IMR-90 (cell line): ENCODE measurements around the gene PODXL2. TPM values are rescaled to one million over a fixed set of nuclear protein-coding genes. Genes with fewer than 3 reads are reported as not detected.

Experiments used
- ATAC-seq: fragments of 200-7000 bp; cut with Tn5 transposase; 2 replicates; pipeline ENCODE4 v1.9.1; 2020; ENCODE audit warnings: low read depth, mild to moderate bottlenecking, moderate library complexity
- BruUV-seq: library from RNA; stranded (reverse); fragments of 400-500 nt; replicated peaks from 2 replicates; lab custom pipeline; 2021; lab: Mats Ljungman, UMichigan
- CTCF ChIA-PET: fragments of 300-600 bp; formaldehyde crosslinking; extraction: SDS; loops from one replicate; lab custom pipeline; 2021; ENCODE audit warnings: antibody characterized with exemption; lab: Yijun Ruan, JAX
- POLR2A ChIA-PET: fragments of 300-600 bp; sonication (Branson Sonifier 250); formaldehyde crosslinking; loops from one replicate; lab custom pipeline; 2022; ENCODE audit warnings: antibody characterized with exemption; ENCODE audit not compliant: unreplicated experiment; lab: Charles Lee
- DNase-seq: peaks from one replicate; pipeline ENCODE4 v3.0.0; 2013
- H2AFZ ChIP-seq: replicated peaks from 2 replicates; pipeline ENCODE3; 2013; ENCODE audit warnings: low read length, mild to moderate bottlenecking; ENCODE audit not compliant: poor library complexity
- H2AK5ac ChIP-seq: 2 replicates; pipeline ENCODE4 v1.6.1; 2013; ENCODE audit warnings: low read depth, low read length, inconsistent platforms
- H2AK9ac ChIP-seq: replicated peaks from 2 replicates; pipeline ENCODE3; 2013; ENCODE audit warnings: mild to moderate bottlenecking, low read depth, low read length, moderate library complexity; ENCODE audit not compliant: poor library complexity
- H2BK120ac ChIP-seq: 2 replicates; pipeline ENCODE4 v1.6.1; 2013; ENCODE audit warnings: low read depth, low read length, inconsistent platforms
- H2BK15ac ChIP-seq: 3 replicates; pipeline ENCODE4 v1.6.1; 2013; ENCODE audit warnings: low read depth, low read length, inconsistent platforms
- H2BK20ac ChIP-seq: 2 replicates; pipeline ENCODE4 v1.6.1; 2013; ENCODE audit warnings: low read depth, mild to moderate bottlenecking, inconsistent platforms, low read length, moderate library complexity
- H2BK5ac ChIP-seq: 2 replicates; pipeline ENCODE4 v1.6.1; 2013; ENCODE audit warnings: mild to moderate bottlenecking, low read depth, low read length, inconsistent platforms; ENCODE audit not compliant: poor library complexity, severe bottlenecking
- H3K14ac ChIP-seq: replicated peaks from 2 replicates; pipeline ENCODE4 v1.6.1; 2013; ENCODE audit warnings: low read depth, low read length, inconsistent platforms
- H3K18ac ChIP-seq: 2 replicates; pipeline ENCODE4 v1.6.1; 2013; ENCODE audit warnings: low read depth, low read length, control low read depth
- H3K23ac ChIP-seq: 2 replicates; pipeline ENCODE4 v1.6.1; 2013; ENCODE audit warnings: low read depth, low read length, inconsistent platforms
- H3K27ac ChIP-seq: 2 replicates; pipeline ENCODE4 v1.5.1; 2013; ENCODE audit warnings: mild to moderate bottlenecking, control low read depth, low read length; ENCODE audit not compliant: insufficient read depth
- H3K27me3 ChIP-seq: 2 replicates; pipeline ENCODE4 v1.6.1; 2013; ENCODE audit warnings: low read length; ENCODE audit not compliant: control insufficient read depth, insufficient read depth
- H3K36me3 ChIP-seq: 2 replicates; pipeline ENCODE4 v1.6.1; 2013; ENCODE audit warnings: low read length, mixed read lengths; ENCODE audit not compliant: control insufficient read depth, insufficient read depth
- H3K4ac ChIP-seq: 2 replicates; pipeline ENCODE4 v1.6.1; 2013; ENCODE audit warnings: low read depth, low read length, inconsistent platforms
- H3K4me1 ChIP-seq: 2 replicates; pipeline ENCODE4 v1.6.1; 2013; ENCODE audit warnings: low read length, mixed read lengths; ENCODE audit not compliant: control insufficient read depth, insufficient read depth
- H3K4me2 ChIP-seq: 2 replicates; pipeline ENCODE4 v1.6.1; 2013; ENCODE audit warnings: low read depth, mild to moderate bottlenecking, control low read depth, low read length, moderate library complexity
- H3K4me3 ChIP-seq: 2 replicates; pipeline ENCODE4 v1.5.1; 2013; ENCODE audit warnings: low read depth, mild to moderate bottlenecking, control low read depth, low read length, moderate library complexity; ENCODE audit not compliant: insufficient read depth
- H3K56ac ChIP-seq: 2 replicates; pipeline ENCODE4 v1.6.1; 2013; ENCODE audit warnings: low read length, inconsistent platforms; ENCODE audit not compliant: insufficient read depth; ENCODE audit errors: extremely low read depth
- H3K79me1 ChIP-seq, 2 experiments: 2 replicates each; pipeline ENCODE4 v1.6.1; 2013; ENCODE audit warnings: low read length in 2 of 2, inconsistent platforms in 1 of 2, low read depth in 1 of 2
- H3K9ac ChIP-seq: 2 replicates; pipeline ENCODE4 v1.6.1; 2013; ENCODE audit warnings: low read depth, low read length, control low read depth
- H3K9me1 ChIP-seq: 2 replicates; pipeline ENCODE4 v1.6.1; 2013; ENCODE audit warnings: low read length, inconsistent platforms; ENCODE audit not compliant: insufficient read depth
- H3K9me3 ChIP-seq: 2 replicates; pipeline ENCODE4 v1.6.1; 2013; ENCODE audit warnings: low read length; ENCODE audit not compliant: control insufficient read depth, insufficient read depth
- H4K20me1 ChIP-seq: 2 replicates; pipeline ENCODE4 v1.6.1; 2013; ENCODE audit warnings: low read length, inconsistent platforms; ENCODE audit not compliant: insufficient read depth
- H4K5ac ChIP-seq: 2 replicates; pipeline ENCODE4 v1.6.1; 2013; ENCODE audit warnings: mild to moderate bottlenecking, low read depth, low read length, control low read depth
- H4K8ac ChIP-seq, 2 experiments: 2 replicates each; pipeline ENCODE4 v1.6.1; 2013; ENCODE audit warnings: low read depth in 2 of 2, low read length in 2 of 2, control low read depth in 1 of 2, inconsistent platforms in 1 of 2
- H4K91ac ChIP-seq: 2 replicates; pipeline ENCODE4 v1.6.1; 2013; ENCODE audit warnings: low read depth, low read length, inconsistent platforms; ENCODE audit not compliant: insufficient read depth
- CEBPB ChIP-seq: IDR thresholded peaks from 2 replicates; pipeline ENCODE4 v1.6.1; 2012; ENCODE audit warnings: low read depth, low read length, improper control_type of control experiment
- MAFK ChIP-seq: IDR thresholded peaks from 2 replicates; pipeline ENCODE4 v1.6.1; 2012; ENCODE audit warnings: low read depth, low read length, improper control_type of control experiment
- MAZ ChIP-seq: IDR thresholded peaks from 2 replicates; pipeline ENCODE4 v1.6.1; 2012; ENCODE audit warnings: low read depth, mild to moderate bottlenecking, low read length, improper control_type of control experiment, moderate library complexity, borderline replicate concordance
- MXI1 ChIP-seq: IDR thresholded peaks from 2 replicates; pipeline ENCODE4 v1.6.1; 2012; ENCODE audit warnings: low read depth, mild to moderate bottlenecking, low read length, moderate library complexity, borderline replicate concordance
- POLR2A ChIP-seq: IDR thresholded peaks from 2 replicates; pipeline ENCODE4 v1.6.1; 2012; ENCODE audit warnings: mild to moderate bottlenecking, low read depth, low read length
- RAD21 ChIP-seq: IDR thresholded peaks from 2 replicates; pipeline ENCODE4 v1.6.1; 2012; ENCODE audit warnings: low read length, improper control_type of control experiment
- RCOR1 ChIP-seq: IDR thresholded peaks from 2 replicates; pipeline ENCODE4 v1.6.1; 2012; ENCODE audit warnings: mild to moderate bottlenecking, low read length, improper control_type of control experiment; ENCODE audit not compliant: insufficient replicate concordance
- RFX5 ChIP-seq: IDR thresholded peaks from 2 replicates; pipeline ENCODE4 v1.8.0; 2012; ENCODE audit warnings: low read depth, mild to moderate bottlenecking, low read length, moderate library complexity
- SMC3 ChIP-seq: fragments of 150-350 bp; IDR thresholded peaks from 2 replicates; pipeline ENCODE4 v1.6.1; 2016; ENCODE audit warnings: low read depth, mild to moderate bottlenecking, antibody characterized with exemption, low read length, moderate library complexity
- WGBS, 2 experiments: methylation state at CpG; one replicate each; pipeline versions ENCODE4 v1.1.5 to v1.1.7; 2013; ENCODE audit warnings: missing lambda C conversion rate in 2 of 2; ENCODE audit not compliant: insufficient read length in 1 of 2; ENCODE audit errors: extremely low coverage in 2 of 2; 5-methylcytosine and 5-hydroxymethylcytosine counted together
- dilution Hi-C: fragments of 300-500 bp; cut with HindIII; formaldehyde crosslinking; loops from one replicate; pipeline ENCODE4 v1.14.3; 2018; ENCODE audit warnings: low sequenced_read_pairs; ENCODE audit not compliant: unreplicated experiment
- in situ Hi-C: fragments of 300-500 bp; cut with MboI; formaldehyde crosslinking; loops from 3 replicates; pipeline ENCODE4 v1.14.3; 2019; ENCODE audit warnings: low sequenced_read_pairs, inconsistent platforms, mixed read lengths
- intact Hi-C: fragments of 100-400 bp; cut with micrococcal nuclease; formaldehyde crosslinking; loops from 2 replicates; pipeline ENCODE4 v1.10.0; 2022
- polyA plus RNA-seq, 3 experiments: library from polyadenylated mRNA; depleted of rRNA; stranded (reverse); fragments of >200 nt; gene quantifications; 2 replicates each; pipeline ENCODE4 v1.2.3, GENCODE V29; 2012; ENCODE audit warnings: low replicate concordance in 1 of 3
- total RNA-seq: library from RNA; depleted of rRNA; stranded (reverse); fragments of >200 nt; gene quantifications from 2 replicates; pipeline ENCODE4 v1.2.3, GENCODE V29; 2012
- TF ChIP-seq, protein P1 (sequence below): conservative IDR thresholded peaks from 2 replicates; pipeline ENCODE4 v1.5.1; 2012; ENCODE audit warnings: mild to moderate bottlenecking, low read depth, low read length, improper control_type of control experiment
- TF ChIP-seq, protein P2 (sequence below): fragments of 150-350 bp; IDR thresholded peaks from 2 replicates; pipeline ENCODE4 v1.6.1; 2017; ENCODE audit warnings: mild to moderate bottlenecking, antibody characterized with exemption, low read length, low read depth
- TF ChIP-seq, protein P3 (sequence below): fragments of 150-350 bp; IDR thresholded peaks from 2 replicates; pipeline ENCODE4 v1.6.1; 2016; ENCODE audit warnings: low read depth, mild to moderate bottlenecking, low read length, moderate library complexity, borderline replicate concordance

Gene PODXL2
- total and polyA plus RNA-seq, 2 of the 4 experiments (the other 2 are of a cell fraction): 1.6 to 5.4 TPM

DNA sequence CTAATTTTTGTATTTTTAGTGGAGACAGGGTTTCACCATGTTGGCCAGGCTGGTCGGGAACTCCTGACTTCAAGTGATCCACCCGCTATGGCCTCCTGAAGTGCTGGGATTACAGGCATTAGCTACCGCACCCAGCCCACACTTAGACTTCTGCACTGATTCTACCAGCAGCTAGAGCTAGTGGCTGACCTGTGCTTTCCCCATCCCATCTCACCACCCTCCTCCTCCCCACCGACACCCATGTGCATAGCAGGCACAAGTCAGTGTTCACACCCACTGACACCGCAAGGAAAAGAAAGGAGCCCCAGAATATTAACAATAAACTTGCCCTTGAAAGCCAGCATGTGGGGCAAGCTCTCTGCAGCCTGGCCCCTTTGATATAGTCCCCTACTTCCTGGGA, 32.6 kb downstream of the PODXL2 start:
- WGBS, 2 experiments: 100% methylated on average over 2 of the region's 5 CpGs; no CpG with 5 or more reads in 1 of the 2 experiments
- in situ Hi-C loops: no loop called here

More for the DNA sequence above, 32.6 kb downstream of the PODXL2 start:
- no peaks in the 10 kb centered on the region for H4K20me1 ChIP-seq
- H3K4me2 ChIP-seq: no peak overlapping the region
- no peak overlapping the region for H3K14ac ChIP-seq
- H3K9ac ChIP-seq: no peak overlapping the region
- no peaks in the 10 kb centered on the region for H3K79me1 ChIP-seq
- H2AFZ ChIP-seq: no peak overlapping the region
- DNase-seq (no peak), ATAC-seq (no peak)
- H3K18ac ChIP-seq: no peak overlapping the region
- no TSS peak for BruUV-seq
- no peaks in the 10 kb centered on the region for H3K36me3 ChIP-seq
- H3K4ac ChIP-seq: no peak overlapping the region
- no peak overlapping the region for H4K91ac ChIP-seq
- H3K27ac ChIP-seq: no peak overlapping the region
- H2BK15ac ChIP-seq: no peak overlapping the region
- no peak overlapping the region for H3K4me3 ChIP-seq
- ChIA-PET POLR2A (no interaction called here), CTCF (no interaction called here)
- dilution Hi-C loops: no loop called here
- no peak overlapping the region for H4K5ac ChIP-seq
- peaks cover 3% of the 10 kb centered on the region; the same call in 1 of the 2 replicates for H3K27me3 ChIP-seq
- no peak overlapping the region for H3K56ac ChIP-seq
- peaks cover 4% of the 10 kb centered on the region; the same call in 1 of the 2 replicates for H3K4me1 ChIP-seq
- intact Hi-C loops: no loop called here
- H3K9me1 ChIP-seq: no peaks in the 10 kb centered on the region; the same call in 1 of the 2 replicates
- H2AK9ac ChIP-seq: no peak overlapping the region
- no peaks in the 10 kb centered on the region for H3K9me3 ChIP-seq
- TF ChIP-seq SMC3 (no peak), CEBPB (no peak), MAFK (no peak), MAZ (no peak), RAD21 (no peak), RFX5 (no peak), MXI1 (no peak), POLR2A (no peak), RCOR1 (no peak)
- TF ChIP-seq, protein P1, sequence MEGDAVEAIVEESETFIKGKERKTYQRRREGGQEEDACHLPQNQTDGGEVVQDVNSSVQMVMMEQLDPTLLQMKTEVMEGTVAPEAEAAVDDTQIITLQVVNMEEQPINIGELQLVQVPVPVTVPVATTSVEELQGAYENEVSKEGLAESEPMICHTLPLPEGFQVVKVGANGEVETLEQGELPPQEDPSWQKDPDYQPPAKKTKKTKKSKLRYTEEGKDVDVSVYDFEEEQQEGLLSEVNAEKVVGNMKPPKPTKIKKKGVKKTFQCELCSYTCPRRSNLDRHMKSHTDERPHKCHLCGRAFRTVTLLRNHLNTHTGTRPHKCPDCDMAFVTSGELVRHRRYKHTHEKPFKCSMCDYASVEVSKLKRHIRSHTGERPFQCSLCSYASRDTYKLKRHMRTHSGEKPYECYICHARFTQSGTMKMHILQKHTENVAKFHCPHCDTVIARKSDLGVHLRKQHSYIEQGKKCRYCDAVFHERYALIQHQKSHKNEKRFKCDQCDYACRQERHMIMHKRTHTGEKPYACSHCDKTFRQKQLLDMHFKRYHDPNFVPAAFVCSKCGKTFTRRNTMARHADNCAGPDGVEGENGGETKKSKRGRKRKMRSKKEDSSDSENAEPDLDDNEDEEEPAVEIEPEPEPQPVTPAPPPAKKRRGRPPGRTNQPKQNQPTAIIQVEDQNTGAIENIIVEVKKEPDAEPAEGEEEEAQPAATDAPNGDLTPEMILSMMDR: no peak
- TF ChIP-seq, protein P2, sequence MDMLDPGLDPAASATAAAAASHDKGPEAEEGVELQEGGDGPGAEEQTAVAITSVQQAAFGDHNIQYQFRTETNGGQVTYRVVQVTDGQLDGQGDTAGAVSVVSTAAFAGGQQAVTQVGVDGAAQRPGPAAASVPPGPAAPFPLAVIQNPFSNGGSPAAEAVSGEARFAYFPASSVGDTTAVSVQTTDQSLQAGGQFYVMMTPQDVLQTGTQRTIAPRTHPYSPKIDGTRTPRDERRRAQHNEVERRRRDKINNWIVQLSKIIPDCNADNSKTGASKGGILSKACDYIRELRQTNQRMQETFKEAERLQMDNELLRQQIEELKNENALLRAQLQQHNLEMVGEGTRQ: no peak
- TF ChIP-seq, protein P3, sequence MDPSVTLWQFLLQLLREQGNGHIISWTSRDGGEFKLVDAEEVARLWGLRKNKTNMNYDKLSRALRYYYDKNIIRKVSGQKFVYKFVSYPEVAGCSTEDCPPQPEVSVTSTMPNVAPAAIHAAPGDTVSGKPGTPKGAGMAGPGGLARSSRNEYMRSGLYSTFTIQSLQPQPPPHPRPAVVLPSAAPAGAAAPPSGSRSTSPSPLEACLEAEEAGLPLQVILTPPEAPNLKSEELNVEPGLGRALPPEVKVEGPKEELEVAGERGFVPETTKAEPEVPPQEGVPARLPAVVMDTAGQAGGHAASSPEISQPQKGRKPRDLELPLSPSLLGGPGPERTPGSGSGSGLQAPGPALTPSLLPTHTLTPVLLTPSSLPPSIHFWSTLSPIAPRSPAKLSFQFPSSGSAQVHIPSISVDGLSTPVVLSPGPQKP: no peak
- H2AK5ac ChIP-seq: no peak overlapping the region
- H2BK5ac ChIP-seq: no peak overlapping the region
- no peak overlapping the region for H4K8ac ChIP-seq
- no peak overlapping the region for H2BK20ac ChIP-seq
- no peak overlapping the region for H3K23ac ChIP-seq
- H2BK120ac ChIP-seq: no peak overlapping the region
